Measurements from ENCODE around the gene IQCH.

The IQCH gene

GRCh38 chr15:67416891-67417290, 162.3 kb downstream of the IQCH start:
- H3K27me3 ChIP-seq (ENCODE audit: insufficient read depth, low read depth), result no peaks in the 10 kb centered on the region
- no peak overlapping the region for H3K27ac ChIP-seq
- no peaks in the 10 kb centered on the region for H4K20me1 ChIP-seq (ENCODE audit: insufficient read depth)
- no peaks in the 10 kb centered on the region for H3K4me1 ChIP-seq (ENCODE audit: low read depth, poor library complexity, severe bottlenecking)
- H3K4me2 ChIP-seq, result no peak overlapping the region
- H3K36me3 ChIP-seq (ENCODE audit: insufficient read depth), result no peaks in the 10 kb centered on the region
- no peak overlapping the region for H3K9ac ChIP-seq
- H3K79me2 ChIP-seq (ENCODE audit: insufficient read depth, low read depth), result no peaks in the 10 kb centered on the region
- TF ChIP-seq CTCF (conservative IDR thresholded peaks at IDR 0.05; ENCODE audit: low read depth, low read length), result no peak
- no peak overlapping the region for H2AFZ ChIP-seq (ENCODE audit: low read depth)
- H3K4me3 ChIP-seq (IDR thresholded peaks at IDR 0.05; ENCODE audit: insufficient read depth, low read depth, low read length), result no peak overlapping the region

DNA sequence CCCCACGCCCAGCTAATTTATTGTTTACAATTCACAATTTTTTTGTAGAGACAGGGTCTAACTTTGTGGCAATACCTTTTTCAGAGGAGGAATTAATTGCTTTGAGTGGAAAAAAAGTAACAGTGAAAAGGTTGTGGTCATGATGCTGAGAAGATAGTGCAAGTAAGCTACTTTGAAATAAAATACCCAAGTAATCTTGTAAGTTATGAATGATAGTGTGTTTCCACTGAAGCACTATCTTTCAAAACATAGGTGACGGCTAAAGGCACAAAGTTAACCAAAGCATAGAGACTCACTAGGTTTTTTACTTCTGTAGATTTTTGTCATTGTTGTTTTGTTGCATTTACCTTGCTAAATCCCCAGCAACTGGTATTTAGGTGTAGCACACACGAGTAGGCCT, 165.1 kb downstream of the IQCH start:
- Histone ChIP-seq H2AFZ (ENCODE audit: low read depth) (no peak overlapping the region), H3K79me2 (ENCODE audit: insufficient read depth, low read depth) (no peaks in the 10 kb centered on the region), H3K4me2 (no peak overlapping the region), H3K4me1 (ENCODE audit: low read depth, poor library complexity, severe bottlenecking) (no peaks in the 10 kb centered on the region), H3K9ac (no peak overlapping the region), H3K36me3 (ENCODE audit: insufficient read depth) (no peaks in the 10 kb centered on the region), H3K27ac (no peak overlapping the region), H3K4me3 (IDR thresholded peaks at IDR 0.05; ENCODE audit: insufficient read depth, low read depth, low read length) (no peak overlapping the region), H3K27me3 (ENCODE audit: insufficient read depth, low read depth) (no peaks in the 10 kb centered on the region), H4K20me1 (ENCODE audit: insufficient read depth) (no peaks in the 10 kb centered on the region)
- TF ChIP-seq CTCF (conservative IDR thresholded peaks at IDR 0.05; ENCODE audit: low read depth, low read length), result no peak

GRCh38 chr15:67420137-67420536, 165.6 kb downstream of the IQCH start:
- Histone ChIP-seq H3K27me3 (ENCODE audit: insufficient read depth, low read depth) (no peaks in the 10 kb centered on the region), H2AFZ (ENCODE audit: low read depth) (no peak overlapping the region), H3K36me3 (ENCODE audit: insufficient read depth) (no peaks in the 10 kb centered on the region), H3K27ac (no peak overlapping the region), H3K4me2 (no peak overlapping the region), H3K4me1 (ENCODE audit: low read depth, poor library complexity, severe bottlenecking) (no peaks in the 10 kb centered on the region), H3K79me2 (ENCODE audit: insufficient read depth, low read depth) (no peaks in the 10 kb centered on the region), H3K4me3 (IDR thresholded peaks at IDR 0.05; ENCODE audit: insufficient read depth, low read depth, low read length) (no peak overlapping the region), H3K9ac (no peak overlapping the region), H4K20me1 (ENCODE audit: insufficient read depth) (no peaks in the 10 kb centered on the region)
- TF ChIP-seq CTCF (conservative IDR thresholded peaks at IDR 0.05; ENCODE audit: low read depth, low read length), result no peak

DNA sequence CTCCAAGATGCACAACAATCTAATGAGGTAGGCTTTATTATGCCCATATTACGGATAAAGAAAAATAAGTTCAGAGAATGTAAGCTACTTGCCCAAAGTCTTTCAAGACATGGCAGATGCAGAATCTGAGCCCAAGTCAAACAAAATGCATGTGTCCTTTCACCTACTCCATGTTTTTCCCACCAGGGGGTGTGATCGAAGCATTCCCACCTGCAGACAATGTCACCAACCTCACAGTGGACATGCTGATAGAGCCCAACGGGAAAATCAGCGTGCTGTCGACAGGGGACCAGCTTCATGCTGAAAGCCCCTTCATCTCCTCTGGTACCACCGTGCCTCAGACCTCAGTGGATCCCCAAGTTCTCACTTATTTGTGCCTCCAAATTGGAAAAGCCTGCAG, 166.5 kb downstream of the IQCH start:
- no peak overlapping the region for H3K27ac ChIP-seq
- H4K20me1 ChIP-seq (ENCODE audit: insufficient read depth), result no peaks in the 10 kb centered on the region
- no peak overlapping the region for H3K9ac ChIP-seq
- no peaks in the 10 kb centered on the region for H3K36me3 ChIP-seq (ENCODE audit: insufficient read depth)
- H3K4me1 ChIP-seq (ENCODE audit: low read depth, poor library complexity, severe bottlenecking), result no peaks in the 10 kb centered on the region
- no peak for TF ChIP-seq CTCF (conservative IDR thresholded peaks at IDR 0.05; ENCODE audit: low read depth, low read length)
- H3K4me3 ChIP-seq (IDR thresholded peaks at IDR 0.05; ENCODE audit: insufficient read depth, low read depth, low read length), result no peak overlapping the region
- no peaks in the 10 kb centered on the region for H3K27me3 ChIP-seq (ENCODE audit: insufficient read depth, low read depth)
- H3K4me2 ChIP-seq, result no peak overlapping the region
- no peaks in the 10 kb centered on the region for H3K79me2 ChIP-seq (ENCODE audit: insufficient read depth, low read depth)
- no peak overlapping the region for H2AFZ ChIP-seq (ENCODE audit: low read depth)

- no peaks in the 10 kb centered on the region for H3K27me3 ChIP-seq (ENCODE audit: insufficient read depth, low read depth)
- H3K27ac ChIP-seq, result no peak overlapping the region
- no peak overlapping the region for H3K9ac ChIP-seq
- no peak overlapping the region for H3K4me2 ChIP-seq
- H4K20me1 ChIP-seq (ENCODE audit: insufficient read depth), result no peaks in the 10 kb centered on the region
- no peak for TF ChIP-seq CTCF (conservative IDR thresholded peaks at IDR 0.05; ENCODE audit: low read depth, low read length)
- no peaks in the 10 kb centered on the region for H3K79me2 ChIP-seq (ENCODE audit: insufficient read depth, low read depth)
- H2AFZ ChIP-seq (ENCODE audit: low read depth), result no peak overlapping the region
- H3K4me3 ChIP-seq (IDR thresholded peaks at IDR 0.05; ENCODE audit: insufficient read depth, low read depth, low read length), result no peak overlapping the region
- H3K36me3 ChIP-seq (ENCODE audit: insufficient read depth), result no peaks in the 10 kb centered on the region
- H3K4me1 ChIP-seq (ENCODE audit: low read depth, poor library complexity, severe bottlenecking), result no peaks in the 10 kb centered on the region
Measured at GRCh38 chr15:67422296-67422695, 167.7 kb downstream of the IQCH start.

Measured in KMS-11 (cell line).